KMS-11 (cell line): ENCODE measurements around the gene SYT15.
"Not testable (repeated sequence)": the region's sequence is repeated elsewhere in the genome, so short reads cannot be mapped to it uniquely, and the experiment has no call there.

Source experiments
- H2AFZ ChIP-seq: fragments of 200-600 bp; sonication (generic); 2 replicates; pipeline ENCODE4 v1.6.1; 2016; ENCODE audit warnings: antibody characterized with exemption, mixed run types, low read depth
- H3K27ac ChIP-seq: fragments of 200-600 bp; sonication (generic); 2 replicates; pipeline ENCODE4 v1.6.1; 2016; ENCODE audit warnings: mild to moderate bottlenecking, mixed run types
- H3K27me3 ChIP-seq: fragments of 200-600 bp; sonication (generic); 2 replicates; pipeline ENCODE4 v1.6.1; 2017; ENCODE audit warnings: mild to moderate bottlenecking, low read depth, mixed run types, moderate library complexity; ENCODE audit not compliant: insufficient read depth
- H3K36me3 ChIP-seq: fragments of 200-600 bp; sonication (generic); 2 replicates; pipeline ENCODE4 v1.6.1; 2017; ENCODE audit warnings: mild to moderate bottlenecking, mixed run types; ENCODE audit not compliant: insufficient read depth
- H3K4me1 ChIP-seq: fragments of 200-600 bp; sonication (generic); 2 replicates; pipeline ENCODE4 v1.6.1; 2016; ENCODE audit warnings: mild to moderate bottlenecking, low read depth, mixed run types; ENCODE audit not compliant: poor library complexity, severe bottlenecking
- H3K4me2 ChIP-seq: fragments of 200-600 bp; sonication (generic); 2 replicates; pipeline ENCODE4 v1.7.0; 2016; ENCODE audit warnings: mild to moderate bottlenecking, mixed run types
- H3K4me3 ChIP-seq: fragments of 200-600 bp; sonication (generic); IDR thresholded peaks from 2 replicates; pipeline ENCODE4 v1.6.1; 2017; ENCODE audit warnings: low read depth, low read length, mixed read lengths; ENCODE audit not compliant: insufficient read depth
- H3K79me2 ChIP-seq: fragments of 200-600 bp; sonication (generic); 2 replicates; pipeline ENCODE4 v1.6.1; 2016; ENCODE audit warnings: low read depth, mixed run types; ENCODE audit not compliant: insufficient read depth
- H3K9ac ChIP-seq: fragments of 200-600 bp; sonication (generic); 2 replicates; pipeline ENCODE4 v1.6.1; 2016; ENCODE audit warnings: mild to moderate bottlenecking, mixed run types
- H4K20me1 ChIP-seq: fragments of 200-600 bp; sonication (generic); 2 replicates; pipeline ENCODE4 v1.6.1; 2016; ENCODE audit warnings: mild to moderate bottlenecking, mixed run types; ENCODE audit not compliant: insufficient read depth
- TF ChIP-seq, protein P1 (sequence below): fragments of 200-600 bp; sonication (generic); conservative IDR thresholded peaks from 2 replicates; pipeline ENCODE4 v1.6.1; 2017; ENCODE audit warnings: low read depth, mild to moderate bottlenecking, antibody characterized with exemption, low read length, moderate library complexity, mixed read lengths

The SYT15 gene

DNA sequence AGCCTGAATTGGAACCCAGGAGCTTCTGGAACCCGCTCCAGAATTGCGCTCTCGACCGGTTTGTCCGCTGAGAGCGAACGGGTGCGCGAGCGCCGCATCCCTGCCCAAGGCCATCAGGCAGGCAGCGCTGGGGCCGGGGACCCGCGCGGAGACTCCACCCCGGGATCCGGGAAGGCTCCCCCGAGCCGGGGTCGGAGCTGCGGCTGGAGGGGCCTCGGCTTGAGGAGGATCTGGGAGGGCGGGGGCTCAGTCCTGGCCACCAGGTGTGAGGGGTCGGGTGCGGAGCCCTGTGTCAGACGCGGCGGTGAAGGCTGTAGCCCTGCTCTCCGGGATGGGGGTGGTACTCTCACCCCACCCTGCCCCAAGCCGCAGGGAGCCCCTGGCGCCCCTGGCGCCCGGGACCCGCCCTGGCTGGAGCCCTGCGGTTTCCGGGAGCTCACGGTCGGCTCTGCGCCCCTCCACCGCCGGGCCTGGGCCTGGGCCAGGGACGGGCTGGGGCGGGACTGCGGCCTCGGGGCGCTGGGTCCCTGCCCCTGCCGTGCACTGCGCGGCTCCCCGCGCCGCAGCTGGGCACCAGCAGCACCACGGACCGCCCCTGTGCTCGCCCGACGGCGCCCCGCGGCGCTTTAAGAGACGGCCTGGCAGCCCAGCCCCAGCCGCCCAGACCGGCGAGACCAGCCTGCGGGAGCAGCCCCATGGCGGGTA is at the start of gene SYT15:
Gene SYT15, plus strand, starts transcription at position 655 of the 705 bp plus-strand sequence. Its CDS starts 41 bp downstream, at position 696.
- not testable (repeated sequence) for H3K4me1 ChIP-seq, H3K27ac ChIP-seq, H3K9ac ChIP-seq, H3K27me3 ChIP-seq, H3K4me2 ChIP-seq, H3K36me3 ChIP-seq, H4K20me1 ChIP-seq, H3K4me3 ChIP-seq, H2AFZ ChIP-seq, H3K79me2 ChIP-seq

DNA sequence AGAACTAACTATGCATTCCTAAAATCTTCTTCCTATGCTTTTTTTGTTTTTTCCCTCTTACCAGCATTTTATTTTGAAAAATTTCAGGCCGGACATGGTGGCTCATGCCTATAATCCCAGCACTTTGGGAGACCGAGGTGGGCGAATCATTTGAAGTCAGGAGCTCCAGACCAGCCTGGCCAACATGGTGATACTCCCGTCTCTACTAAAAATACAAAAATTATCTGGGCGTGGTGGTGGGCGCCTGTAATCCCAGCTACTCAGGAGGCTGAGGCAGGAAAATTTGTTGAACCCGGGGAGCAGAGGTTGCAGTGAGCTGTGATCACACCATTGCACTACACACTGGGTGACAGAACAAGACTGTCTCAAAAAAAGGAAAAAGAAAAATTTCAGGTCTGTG is 49.2 kb upstream of the SYT15 start:
- H3K27me3 ChIP-seq, H3K9ac ChIP-seq, H3K4me3 ChIP-seq, H3K36me3 ChIP-seq, H3K79me2 ChIP-seq, H3K4me1 ChIP-seq, H2AFZ ChIP-seq, H3K4me2 ChIP-seq, H3K27ac ChIP-seq, H4K20me1 ChIP-seq: not testable (repeated sequence)

DNA sequence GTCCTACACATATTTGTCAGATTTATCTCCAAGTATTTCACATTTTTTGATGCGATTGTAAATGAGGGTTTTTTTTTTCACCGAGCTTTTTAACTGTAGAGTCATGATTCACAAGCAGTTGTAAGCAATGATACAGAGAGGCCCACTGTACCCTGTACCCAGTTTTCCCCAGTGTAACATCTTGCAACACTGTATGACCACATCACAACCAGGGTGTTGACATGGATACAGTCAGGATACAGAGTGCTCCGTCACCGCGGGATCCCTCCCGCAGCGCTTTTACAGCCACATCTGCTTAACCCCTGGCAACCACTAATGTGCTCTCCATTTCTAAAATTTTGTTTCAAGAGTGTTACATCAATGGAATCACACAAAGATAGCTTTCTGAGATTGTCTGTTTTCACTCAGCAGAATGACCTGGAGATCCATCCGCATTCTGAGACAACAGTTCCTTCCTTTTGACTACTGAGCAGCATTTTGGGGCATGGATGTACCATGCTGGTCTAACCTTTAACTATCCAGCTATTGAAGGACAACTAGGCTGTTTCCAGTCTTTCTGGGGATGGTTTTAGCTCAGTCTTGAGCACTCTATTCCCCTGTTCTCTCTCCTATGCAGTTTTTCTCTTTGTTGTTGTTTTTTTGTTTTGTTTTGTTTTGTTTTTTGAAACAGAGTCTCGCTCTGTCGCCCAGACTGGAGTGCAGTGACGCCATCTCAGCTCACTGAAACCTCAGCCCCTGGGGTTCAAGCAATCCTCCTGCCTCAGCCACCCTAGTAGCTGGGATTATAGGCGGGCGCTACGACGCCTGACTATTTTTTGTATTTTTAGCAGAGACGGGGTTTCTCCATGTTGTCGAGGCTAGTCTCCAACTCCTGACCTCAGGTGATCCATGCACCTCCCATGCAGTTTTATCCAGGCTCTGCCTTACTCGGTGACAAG is 48.4 kb upstream of the SYT15 start:
- no peak overlapping the region for H3K4me3 ChIP-seq
- no peak overlapping the region for H3K4me2 ChIP-seq

DNA sequence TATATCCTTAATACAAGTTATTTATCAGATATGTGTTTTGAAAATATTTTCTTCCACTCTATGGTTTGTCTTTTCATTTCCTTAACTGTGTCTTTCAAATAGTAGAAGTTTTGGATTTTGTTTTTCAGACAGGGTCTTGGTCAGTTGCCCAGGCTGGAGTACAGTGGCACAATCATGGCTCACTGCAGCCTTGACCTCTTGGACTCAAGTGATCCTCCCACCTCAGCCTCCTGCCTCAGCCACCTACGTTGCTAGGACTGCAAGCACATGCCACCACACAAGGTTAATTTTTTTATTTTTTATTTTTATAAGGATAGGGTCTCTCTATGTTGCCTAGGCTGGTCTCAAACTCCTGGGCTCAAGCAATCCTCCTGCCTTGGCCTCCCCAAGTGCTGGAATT is 46.7 kb upstream of the SYT15 start:
- H3K36me3 ChIP-seq, H4K20me1 ChIP-seq, H3K4me2 ChIP-seq, H2AFZ ChIP-seq, H3K9ac ChIP-seq, H3K27me3 ChIP-seq, H3K4me1 ChIP-seq, H3K4me3 ChIP-seq, H3K27ac ChIP-seq, H3K79me2 ChIP-seq: not testable (repeated sequence)

More for the DNA sequence above, 48.4 kb upstream of the SYT15 start:
- H3K27ac ChIP-seq = no peak overlapping the region
- no peaks in the 10 kb centered on the region for H3K4me1 ChIP-seq
- H3K9ac ChIP-seq = no peak overlapping the region
- no peaks in the 10 kb centered on the region for H4K20me1 ChIP-seq
- TF ChIP-seq, protein P1, sequence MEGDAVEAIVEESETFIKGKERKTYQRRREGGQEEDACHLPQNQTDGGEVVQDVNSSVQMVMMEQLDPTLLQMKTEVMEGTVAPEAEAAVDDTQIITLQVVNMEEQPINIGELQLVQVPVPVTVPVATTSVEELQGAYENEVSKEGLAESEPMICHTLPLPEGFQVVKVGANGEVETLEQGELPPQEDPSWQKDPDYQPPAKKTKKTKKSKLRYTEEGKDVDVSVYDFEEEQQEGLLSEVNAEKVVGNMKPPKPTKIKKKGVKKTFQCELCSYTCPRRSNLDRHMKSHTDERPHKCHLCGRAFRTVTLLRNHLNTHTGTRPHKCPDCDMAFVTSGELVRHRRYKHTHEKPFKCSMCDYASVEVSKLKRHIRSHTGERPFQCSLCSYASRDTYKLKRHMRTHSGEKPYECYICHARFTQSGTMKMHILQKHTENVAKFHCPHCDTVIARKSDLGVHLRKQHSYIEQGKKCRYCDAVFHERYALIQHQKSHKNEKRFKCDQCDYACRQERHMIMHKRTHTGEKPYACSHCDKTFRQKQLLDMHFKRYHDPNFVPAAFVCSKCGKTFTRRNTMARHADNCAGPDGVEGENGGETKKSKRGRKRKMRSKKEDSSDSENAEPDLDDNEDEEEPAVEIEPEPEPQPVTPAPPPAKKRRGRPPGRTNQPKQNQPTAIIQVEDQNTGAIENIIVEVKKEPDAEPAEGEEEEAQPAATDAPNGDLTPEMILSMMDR = no peak
- no peaks in the 10 kb centered on the region for H3K36me3 ChIP-seq
- H3K79me2 ChIP-seq = no peaks in the 10 kb centered on the region
- no peaks in the 10 kb centered on the region for H3K27me3 ChIP-seq
- H2AFZ ChIP-seq = no peak overlapping the region

DNA sequence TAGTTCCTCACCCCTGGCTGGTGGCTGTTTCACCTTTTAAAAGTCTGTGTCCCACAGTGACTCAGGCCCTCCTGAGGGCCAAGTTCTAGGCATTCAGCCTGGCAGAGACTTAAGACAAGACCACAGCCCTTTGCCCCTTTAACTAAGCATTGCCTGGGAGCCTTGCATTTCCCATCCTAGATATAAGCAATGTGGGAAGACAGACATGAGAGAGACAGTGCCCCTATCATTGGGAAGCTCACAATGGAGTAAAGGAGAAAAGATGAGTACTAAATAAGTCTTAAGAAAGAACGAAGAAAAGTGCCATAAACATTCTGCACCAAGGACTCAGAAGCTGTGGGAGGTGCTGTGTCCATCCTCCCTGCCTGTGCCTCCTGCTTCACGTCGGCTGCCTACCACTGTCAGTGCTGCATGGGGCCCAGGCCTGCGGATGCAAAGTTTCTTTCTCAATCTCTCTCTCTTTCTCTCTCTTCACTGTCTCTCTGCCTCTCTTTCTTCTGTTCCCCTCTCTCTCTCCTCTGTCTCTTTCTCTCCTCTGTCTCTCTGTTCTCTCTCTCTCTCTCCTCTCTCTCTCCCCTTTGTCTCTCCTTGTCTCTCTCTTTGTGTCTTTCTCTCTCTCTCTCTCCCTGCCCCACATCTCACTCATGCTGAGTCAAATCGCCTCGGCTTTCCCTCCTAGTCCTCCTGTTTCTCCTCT is 44.0 kb upstream of the SYT15 start:
- Histone ChIP-seq H4K20me1 (no peaks in the 10 kb centered on the region), H3K9ac (no peak overlapping the region), H3K36me3 (no peaks in the 10 kb centered on the region), H3K4me3 (no peak overlapping the region), H3K4me2 (no peak overlapping the region), H2AFZ (no peak overlapping the region), H3K27me3 (no peaks in the 10 kb centered on the region), H3K4me1 (no peaks in the 10 kb centered on the region), H3K79me2 (no peaks in the 10 kb centered on the region), H3K27ac (no peak overlapping the region)
- TF ChIP-seq, protein P1 = no peak
